ENCODE measurements around the gene FOXE3.

DNA sequence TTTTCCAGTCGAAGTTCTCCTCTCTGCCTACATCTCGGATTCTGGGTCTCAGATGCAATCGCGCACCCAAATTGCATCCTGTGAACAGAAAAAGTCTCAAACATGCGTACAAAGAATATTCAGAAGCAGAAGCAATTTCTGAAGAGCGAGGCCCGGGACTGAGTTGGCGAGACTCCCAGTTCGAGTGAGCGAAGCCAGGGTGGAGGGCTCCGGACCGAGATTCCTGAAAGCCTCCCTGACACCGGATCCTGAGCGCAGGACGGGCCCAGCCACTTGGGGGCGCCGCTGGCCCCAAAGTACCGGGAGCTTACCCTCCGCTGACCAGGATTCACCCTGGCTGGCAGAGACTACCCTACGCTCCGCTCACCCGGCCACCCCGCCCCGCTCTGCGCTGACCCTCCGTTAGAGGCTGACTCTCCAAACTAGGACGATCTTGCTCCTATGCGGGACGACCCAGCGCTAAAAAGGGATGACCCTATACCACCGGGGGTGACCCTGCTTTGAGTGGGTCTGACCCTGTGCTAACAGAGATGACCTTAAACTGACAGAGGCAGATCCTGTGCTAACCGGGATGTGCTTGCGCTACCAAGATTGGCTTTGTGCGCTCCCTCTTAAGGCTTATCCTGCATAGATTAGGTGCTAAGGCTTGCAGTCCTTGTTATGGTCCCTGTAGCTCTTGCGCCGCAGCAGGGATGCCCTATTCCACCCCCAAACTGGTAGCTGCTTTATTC lies 33.9 kb downstream of the FOXE3 start:
- TF ChIP-seq, protein P1, sequence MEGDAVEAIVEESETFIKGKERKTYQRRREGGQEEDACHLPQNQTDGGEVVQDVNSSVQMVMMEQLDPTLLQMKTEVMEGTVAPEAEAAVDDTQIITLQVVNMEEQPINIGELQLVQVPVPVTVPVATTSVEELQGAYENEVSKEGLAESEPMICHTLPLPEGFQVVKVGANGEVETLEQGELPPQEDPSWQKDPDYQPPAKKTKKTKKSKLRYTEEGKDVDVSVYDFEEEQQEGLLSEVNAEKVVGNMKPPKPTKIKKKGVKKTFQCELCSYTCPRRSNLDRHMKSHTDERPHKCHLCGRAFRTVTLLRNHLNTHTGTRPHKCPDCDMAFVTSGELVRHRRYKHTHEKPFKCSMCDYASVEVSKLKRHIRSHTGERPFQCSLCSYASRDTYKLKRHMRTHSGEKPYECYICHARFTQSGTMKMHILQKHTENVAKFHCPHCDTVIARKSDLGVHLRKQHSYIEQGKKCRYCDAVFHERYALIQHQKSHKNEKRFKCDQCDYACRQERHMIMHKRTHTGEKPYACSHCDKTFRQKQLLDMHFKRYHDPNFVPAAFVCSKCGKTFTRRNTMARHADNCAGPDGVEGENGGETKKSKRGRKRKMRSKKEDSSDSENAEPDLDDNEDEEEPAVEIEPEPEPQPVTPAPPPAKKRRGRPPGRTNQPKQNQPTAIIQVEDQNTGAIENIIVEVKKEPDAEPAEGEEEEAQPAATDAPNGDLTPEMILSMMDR (IDR thresholded peaks at IDR 0.05) = peak; percentile 17 to 54 (median 38)
- no peak for TF ChIP-seq EP300 (IDR thresholded peaks at IDR 0.05)

Data from esophagus muscularis mucosa (tissue), 3 donors.